GM23338 (cell line): ENCODE measurements around the gene CDHR4. TPM values are rescaled to one million over a fixed set of nuclear protein-coding genes. Genes with fewer than 3 reads are reported as not detected.
A peak's percentile ranks its signal among the peaks of the same experiment; 100 is the strongest.

Experiments used
- ATAC-seq: fragments of 200-7000 bp; cut with Tn5 transposase; 3 replicates; pipeline ENCODE4 v1.9.1; 2020
- DNase-seq: peaks from one replicate; pipeline ENCODE4 v3.0.0-alpha.2; 2015; ENCODE audit warnings: low spot score
- H2AFZ ChIP-seq: fragments of 200-600 bp; sonication (generic); 2 replicates; pipeline ENCODE4 v1.8.0; 2016; ENCODE audit warnings: antibody characterized with exemption, mild to moderate bottlenecking, moderate library complexity
- H3F3A ChIP-seq: fragments of 200-600 bp; sonication (generic); replicated peaks from 2 replicates; pipeline ENCODE4 v1.8.0; 2017; ENCODE audit warnings: antibody characterized with exemption, mixed run types, low read depth
- H3K27ac ChIP-seq: fragments of 200-600 bp; sonication (generic); 2 replicates; pipeline ENCODE4 v1.6.1; 2016; ENCODE audit warnings: low read depth
- H3K27me3 ChIP-seq: fragments of 200-600 bp; sonication (generic); 2 replicates; pipeline ENCODE4 v1.8.0; 2016; ENCODE audit warnings: mild to moderate bottlenecking, mixed run types, moderate library complexity; ENCODE audit not compliant: insufficient read depth
- H3K36me3 ChIP-seq: fragments of 200-600 bp; sonication (generic); 2 replicates; pipeline ENCODE4 v1.8.0; 2016; ENCODE audit warnings: mild to moderate bottlenecking; ENCODE audit not compliant: insufficient read depth
- H3K4me1 ChIP-seq: fragments of 200-600 bp; sonication (generic); 2 replicates; pipeline ENCODE4 v1.8.0; 2016; ENCODE audit warnings: mild to moderate bottlenecking, moderate library complexity; ENCODE audit not compliant: insufficient read depth
- H3K4me2 ChIP-seq: fragments of 200-600 bp; sonication (generic); 2 replicates; pipeline ENCODE4 v1.7.1; 2017; ENCODE audit warnings: mixed run types
- H3K4me3 ChIP-seq: fragments of 200-600 bp; sonication (generic); 2 replicates; pipeline ENCODE4 v1.6.1; 2016; ENCODE audit warnings: mixed run types
- H3K79me2 ChIP-seq: fragments of 200-600 bp; sonication (generic); replicated peaks from 2 replicates; pipeline ENCODE4 v1.8.0; 2017; ENCODE audit warnings: mild to moderate bottlenecking; ENCODE audit not compliant: insufficient read depth
- H3K9me2 ChIP-seq: fragments of 200-600 bp; sonication (generic); 2 replicates; pipeline ENCODE4 v1.8.0; 2017; ENCODE audit not compliant: insufficient read depth
- H4K20me1 ChIP-seq: fragments of 200-600 bp; sonication (generic); replicated peaks from 2 replicates; pipeline ENCODE4 v1.8.0; 2017; ENCODE audit warnings: mild to moderate bottlenecking; ENCODE audit not compliant: insufficient read depth
- H3K27ac Mint-ChIP-seq: 2 replicates; pipeline ENCODE4 v1.8.0; 2020; ENCODE audit warnings: inconsistent platforms, mild to moderate bottlenecking, moderate library complexity, mixed read lengths
- H3K27me3 Mint-ChIP-seq: 3 replicates; pipeline ENCODE4 v1.8.0; 2022; ENCODE audit warnings: low read depth, mild to moderate bottlenecking, moderate library complexity, mixed read lengths, inconsistent platforms; ENCODE audit not compliant: insufficient read depth, poor library complexity
- H3K36me3 Mint-ChIP-seq: 3 replicates; pipeline ENCODE4 v1.8.0; 2021; ENCODE audit warnings: low read depth, mild to moderate bottlenecking, inconsistent platforms, moderate library complexity, mixed read lengths
- H3K4me1 Mint-ChIP-seq: 3 replicates; pipeline ENCODE4 v1.8.0; 2020; ENCODE audit warnings: mild to moderate bottlenecking, inconsistent platforms, mixed read lengths
- H3K4me3 Mint-ChIP-seq: 3 replicates; pipeline ENCODE4 v1.8.0; 2021; ENCODE audit warnings: moderate library complexity, mild to moderate bottlenecking, inconsistent platforms, mixed read lengths
- H3K9me3 Mint-ChIP-seq: 3 replicates; pipeline ENCODE4 v1.8.0; 2020; ENCODE audit warnings: moderate library complexity, mild to moderate bottlenecking, inconsistent platforms, mixed read lengths
- EZH2 ChIP-seq: fragments of 200-600 bp; sonication (generic); IDR thresholded peaks from one replicate; pipeline ENCODE4 v1.8.0; 2017; ENCODE audit warnings: antibody characterized with exemption, mild to moderate bottlenecking, low read depth; ENCODE audit not compliant: unreplicated experiment
- EZH2phosphoT487 ChIP-seq: fragments of 200-600 bp; sonication (generic); IDR thresholded peaks from one replicate; pipeline ENCODE4 v1.8.1; 2018; ENCODE audit warnings: antibody characterized with exemption; ENCODE audit not compliant: unreplicated experiment
- JUNB ChIP-seq: IDR thresholded peaks from one replicate; pipeline ENCODE4 v1.6.1; 2016; ENCODE audit warnings: antibody characterized with exemption; ENCODE audit not compliant: unreplicated experiment
- NANOG ChIP-seq: IDR thresholded peaks from 2 replicates; pipeline ENCODE4 v1.6.1; 2016; ENCODE audit warnings: antibody characterized with exemption, borderline replicate concordance
- POLR2AphosphoS5 ChIP-seq: IDR thresholded peaks from 2 replicates; pipeline ENCODE4 v1.6.1; 2016; ENCODE audit warnings: antibody characterized with exemption, low read depth
- REST ChIP-seq: IDR thresholded peaks from one replicate; pipeline ENCODE4 v1.6.1; 2018; ENCODE audit warnings: antibody characterized with exemption; ENCODE audit not compliant: unreplicated experiment
- STAT1 ChIP-seq: IDR thresholded peaks from one replicate; pipeline ENCODE4 v1.6.1; 2016; ENCODE audit warnings: antibody characterized with exemption; ENCODE audit not compliant: unreplicated experiment
- ZNF331 ChIP-seq: fragments of 250-450 bp; sonication (Bioruptor Pico); IDR thresholded peaks from 2 replicates; pipeline ENCODE4 v1.5.0; 2020; ENCODE audit warnings: low read depth, mild to moderate bottlenecking, moderate library complexity
- ZNF462 ChIP-seq: fragments of 250-450 bp; sonication (Bioruptor Pico); IDR thresholded peaks from 2 replicates; pipeline ENCODE4 v1.5.0; 2020; ENCODE audit warnings: mild to moderate bottlenecking, moderate library complexity
- polyA plus RNA-seq: library from polyadenylated mRNA; unstranded; fragments of >200 nt; fragmentation: Nextera tagmentation; extraction: Ambion mirVana; gene quantifications from 2 replicates; pipeline ENCODE4 v1.2.1, GENCODE V29; 2016
- total RNA-seq: library from RNA; depleted of rRNA; stranded (reverse); fragments of >200 nt; shearing (Covaris generic); gene quantifications from 2 replicates; pipeline ENCODE4 v1.2.3, GENCODE V29; 2014
- TF ChIP-seq, protein P1 (sequence below): IDR thresholded peaks from 2 replicates; pipeline ENCODE4 v1.6.1; 2016; ENCODE audit warnings: antibody characterized with exemption
- TF ChIP-seq, protein P2 (sequence below), 2 experiments: fragments of 200-600 bp in 1 of 2; sonication (generic) in 1 of 2; conservative IDR thresholded peaks; 2 replicates each; pipeline versions ENCODE4 v1.5.1 to v1.6.1; 2016 to 2017; ENCODE audit warnings: antibody characterized with exemption in 2 of 2, low read depth in 2 of 2, mild to moderate bottlenecking in 2 of 2, moderate library complexity in 1 of 2

The CDHR4 gene
- total and polyA plus RNA-seq, 2 experiments from 2014 or later, result 0.24 to 0.26 TPM

DNA sequence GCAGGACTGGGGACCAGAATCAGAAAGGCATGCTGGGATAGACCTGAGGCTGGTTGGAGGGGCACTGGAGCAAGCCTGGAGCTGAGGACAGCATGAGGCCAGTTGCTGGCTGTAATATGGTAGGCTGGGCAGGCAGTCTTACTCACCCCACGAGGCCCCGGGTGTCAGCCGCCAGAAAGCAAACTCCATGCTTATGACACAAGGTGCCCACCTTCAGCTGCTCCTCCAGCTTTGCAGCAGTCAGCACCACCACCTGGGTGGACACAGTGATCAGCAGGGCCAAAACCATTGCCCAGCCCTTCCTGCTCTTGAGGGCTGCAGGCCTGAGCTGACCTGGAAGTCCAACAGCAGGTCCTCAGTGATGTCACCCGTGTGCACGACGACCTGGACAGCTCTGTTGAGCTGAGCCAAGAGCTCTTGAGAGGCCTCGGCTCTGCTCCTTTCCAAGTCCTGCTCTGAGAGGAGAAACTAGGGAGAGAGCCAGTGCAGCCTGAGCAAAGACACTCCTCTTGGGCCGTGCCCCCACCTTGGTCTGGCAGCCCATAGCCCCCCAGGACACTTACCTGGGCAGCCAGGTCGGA, 13.3 kb upstream of the CDHR4 start (continued):
- TF ChIP-seq ZNF462 (CRISPR knock-in tag) (no peak), EZH2phosphoT487 (no peak)

GRCh38 chr3:49807431-49808114, 7.9 kb upstream of the CDHR4 start:
- Histone ChIP-seq H3K4me3 (no peak overlapping the region), H3F3A (peaks cover 13% of the 10 kb centered on the region; the same call in 1 of the 2 replicates), H3K9me2 (no peaks in the 10 kb centered on the region), H3K36me3 (no peaks in the 10 kb centered on the region), H2AFZ (no peak overlapping the region), H4K20me1 (no peaks in the 10 kb centered on the region), H3K27ac (no peak overlapping the region), H3K27me3 (peaks cover 8% of the 10 kb centered on the region), H3K79me2 (no peaks in the 10 kb centered on the region), H3K4me1 (peaks cover 34% of the 10 kb centered on the region), H3K4me2 (peak overlapping the region; percentile 74)
- DNase-seq, result peak; percentile 28
- Mint-ChIP-seq H3K9me3 (no peaks in the 10 kb centered on the region), H3K27ac (no peak overlapping the region), H3K36me3 (no peaks in the 10 kb centered on the region), H3K27me3 (peaks cover 20% of the 10 kb centered on the region), H3K4me3 (no peak overlapping the region; the same call in 2 of the 3 replicates), H3K4me1 (peaks cover 35% of the 10 kb centered on the region)
- ATAC-seq, result no peak
- TF ChIP-seq, protein P1, sequence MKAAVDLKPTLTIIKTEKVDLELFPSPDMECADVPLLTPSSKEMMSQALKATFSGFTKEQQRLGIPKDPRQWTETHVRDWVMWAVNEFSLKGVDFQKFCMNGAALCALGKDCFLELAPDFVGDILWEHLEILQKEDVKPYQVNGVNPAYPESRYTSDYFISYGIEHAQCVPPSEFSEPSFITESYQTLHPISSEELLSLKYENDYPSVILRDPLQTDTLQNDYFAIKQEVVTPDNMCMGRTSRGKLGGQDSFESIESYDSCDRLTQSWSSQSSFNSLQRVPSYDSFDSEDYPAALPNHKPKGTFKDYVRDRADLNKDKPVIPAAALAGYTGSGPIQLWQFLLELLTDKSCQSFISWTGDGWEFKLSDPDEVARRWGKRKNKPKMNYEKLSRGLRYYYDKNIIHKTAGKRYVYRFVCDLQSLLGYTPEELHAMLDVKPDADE, result no peak
- TF ChIP-seq NANOG, result no peak
- TF ChIP-seq STAT1, result no peak
- TF ChIP-seq EZH2, result no peak
- no peak for TF ChIP-seq ZNF331 (CRISPR knock-in tag)
- no peak for TF ChIP-seq JUNB
- no peak for TF ChIP-seq POLR2AphosphoS5
- TF ChIP-seq REST, result no peak
- TF ChIP-seq, protein P2, sequence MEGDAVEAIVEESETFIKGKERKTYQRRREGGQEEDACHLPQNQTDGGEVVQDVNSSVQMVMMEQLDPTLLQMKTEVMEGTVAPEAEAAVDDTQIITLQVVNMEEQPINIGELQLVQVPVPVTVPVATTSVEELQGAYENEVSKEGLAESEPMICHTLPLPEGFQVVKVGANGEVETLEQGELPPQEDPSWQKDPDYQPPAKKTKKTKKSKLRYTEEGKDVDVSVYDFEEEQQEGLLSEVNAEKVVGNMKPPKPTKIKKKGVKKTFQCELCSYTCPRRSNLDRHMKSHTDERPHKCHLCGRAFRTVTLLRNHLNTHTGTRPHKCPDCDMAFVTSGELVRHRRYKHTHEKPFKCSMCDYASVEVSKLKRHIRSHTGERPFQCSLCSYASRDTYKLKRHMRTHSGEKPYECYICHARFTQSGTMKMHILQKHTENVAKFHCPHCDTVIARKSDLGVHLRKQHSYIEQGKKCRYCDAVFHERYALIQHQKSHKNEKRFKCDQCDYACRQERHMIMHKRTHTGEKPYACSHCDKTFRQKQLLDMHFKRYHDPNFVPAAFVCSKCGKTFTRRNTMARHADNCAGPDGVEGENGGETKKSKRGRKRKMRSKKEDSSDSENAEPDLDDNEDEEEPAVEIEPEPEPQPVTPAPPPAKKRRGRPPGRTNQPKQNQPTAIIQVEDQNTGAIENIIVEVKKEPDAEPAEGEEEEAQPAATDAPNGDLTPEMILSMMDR (conservative IDR thresholded peaks at IDR 0.05; ENCODE audit: low read depth in 2 of 2), result no peak
